Heart left ventricle (tissue), 16 donors: ENCODE results near the gene TLCD3A. TPM values are rescaled to one million over a fixed set of nuclear protein-coding genes. Genes with fewer than 3 reads are reported as not detected.
A peak's percentile ranks its signal among the peaks of the same experiment; 100 is the strongest.

Source experiments
- ATAC-seq, 4 donors: fragments of 200-7000 bp; cut with Tn5 transposase; one replicate each; pipeline ENCODE4 v1.9.1; 2020 to 2022; ENCODE audit warnings: moderate library complexity in 4 of 4, mild to moderate bottlenecking in 3 of 4, moderate number of reproducible peaks in 1 of 4
- DNase-seq, 5 donors: peaks; one replicate each; pipeline ENCODE4 v3.0.0-alpha.2; 2020
- H3K27ac ChIP-seq, 12 donors: fragments of 200-600 bp; sonication (generic) in 4 of 12; one replicate each; pipeline versions ENCODE4 v1.5.0 to v1.8.0; 2016 to 2022; ENCODE audit warnings: mild to moderate bottlenecking in 2 of 12
- H3K27me3 ChIP-seq, 9 donors: fragments of 200-600 bp; sonication (generic) in 2 of 9; one replicate each; pipeline versions ENCODE4 v1.5.1 to v1.8.0; 2016 to 2022; ENCODE audit warnings: mild to moderate bottlenecking in 3 of 9
- H3K36me3 ChIP-seq, 9 donors: fragments of 200-600 bp; sonication (generic) in 2 of 9; one replicate each; pipeline versions ENCODE4 v1.5.0 to v1.8.0; 2018 to 2022; ENCODE audit warnings: mild to moderate bottlenecking in 2 of 9
- H3K4me1 ChIP-seq, 12 donors: fragments of 200-600 bp; sonication (generic) in 4 of 12; one replicate each; pipeline versions ENCODE4 v1.5.0 to v1.8.0; 2016 to 2022; ENCODE audit warnings: mild to moderate bottlenecking in 3 of 12
- H3K4me3 ChIP-seq, 12 donors: fragments of 200-600 bp; sonication (generic) in 4 of 12; one replicate each; pipeline versions ENCODE4 v1.5.0 to v1.8.0; 2017 to 2022; ENCODE audit warnings: mild to moderate bottlenecking in 9 of 12, moderate library complexity in 4 of 12
- H3K9me3 ChIP-seq, 12 donors: fragments of 200-600 bp; sonication (generic) in 4 of 12; one replicate each; pipeline versions ENCODE4 v1.5.0 to v1.8.0; 2016 to 2022; ENCODE audit warnings: mild to moderate bottlenecking in 1 of 12
- POLR2A ChIP-seq, 2 donors: fragments of 450-650 bp; IDR thresholded peaks; one replicate each; pipeline ENCODE4 v1.6.1; 2017; ENCODE audit warnings: antibody characterized with exemption in 2 of 2, mild to moderate bottlenecking in 2 of 2, moderate library complexity in 2 of 2
- WGBS, 4 donors: extraction: QIAGEN DNeasy Blood & Tissue Kit in 2 of 4; methylation state at CpG; one replicate each; pipeline versions ENCODE4 v1.1.5 to v1.1.7; 2013 to 2018; 5-methylcytosine and 5-hydroxymethylcytosine counted together
- intact Hi-C, 10 donors: fragments of 100-400 bp; cut with DNase I; formaldehyde crosslinking; loops; one replicate each; pipeline versions ENCODE4 v1.11.1 to v1.14.2; 2022
- polyA plus RNA-seq, 2 donors: library from polyadenylated mRNA; stranded (reverse); fragments of 200-250 nt; gene quantifications; one replicate each; pipeline ENCODE4 v1.2.3, GENCODE V29; 2013
- total RNA-seq, 9 donors: library from RNA; depleted of rRNA in 2 of 9; stranded (reverse); fragments of >200 nt in 2 of 9; fragmentation: NEBNext Ultra II Directional in 3 of 9; extraction: Animal tissue kit (Norgen Biotek cat#: 25700) in 3 of 9; gene quantifications; one replicate each; pipeline versions ENCODE4 v1.1.0 to v1.2.4, GENCODE V29; 2016 to 2023
- TF ChIP-seq, protein P1 (sequence below), 12 donors: fragments of 200-600 bp; sonication (generic) in 4 of 12; IDR thresholded peaks; one replicate each; pipeline versions ENCODE4 v1.5.0 to v1.8.0; 2018 to 2022; ENCODE audit warnings: antibody characterized with exemption in 12 of 12, mild to moderate bottlenecking in 5 of 12
- donor health status: ischemic (EF 13 %, LVEDD 7.1; RV severe dilation, severe dysfunction).
- donor health status: healthy with polysubstance abuse.
- donor health status: DM: no; HTN: yes; CAD: no.
- donor health status: DM: no; HTN: no; CAD: no.
- donor health status: ischemic (EF 25% LVEDD 6.9; RV normal size, moderate dysfunction).
- donor health status: ischemic (EF 25% LVEDD 5.7; RV mildly dilated, moderate dysfunction).
- donor health status: healthy.
- donor health status: DM: yes; HTN: yes; CAD: no.
- donor health status: ischemic (EF 35%, LVEDD 5.7; RV mildly dilated, moderate dysfunction).
- donor health status: nonischemic (EF 11% LVEDD 7.7; RV severe dilation, severe dysfunction).
- donor health status: DM: yes; HTN: yes; CAD: no.
- donor health status: PGD.
- donor health status: ischemic (EF 29% LVEDD 5.4; RV normal size, mild dysfunction).
- donor health status: nonischemic (EF 23%, LVEDD 6.1; RV moderate dilation, normal function).

Gene TLCD3A
- total and polyA plus RNA-seq, 11 donors, result 0.76 to 4.7 (median 2.9) TPM

DNA sequence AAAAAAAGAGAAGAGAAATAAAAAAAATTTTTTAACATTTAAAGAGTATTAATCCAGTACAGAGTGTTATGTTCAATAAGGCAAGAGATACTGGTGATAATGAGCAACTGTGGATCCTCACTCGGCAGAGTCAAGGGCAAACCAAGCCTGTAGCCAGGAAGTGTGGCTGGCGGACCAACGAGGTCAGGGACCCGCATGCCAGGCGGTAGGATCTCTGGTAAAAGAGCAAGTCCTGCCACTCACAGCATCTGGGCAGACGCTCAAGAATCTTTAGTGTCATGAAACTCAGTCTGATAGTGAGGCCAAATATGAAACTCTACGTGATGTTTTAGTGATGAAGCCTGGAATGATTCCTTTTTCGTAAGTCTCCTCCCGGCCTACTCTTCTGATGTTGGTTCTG lies 28.0 kb downstream of the TLCD3A start:
- WGBS, 4 donors, result 48 to 59% (median 55%) methylated on average over 9 of the region's 9 CpGs
- H3K36me3 ChIP-seq, result peaks cover 0 to 83% (median 75%) of the 10 kb centered on the region in 9 donors
- no peaks in the 10 kb centered on the region for H3K9me3 ChIP-seq
- H3K27ac ChIP-seq, result peak overlapping the region; percentile 28 to 84 (median 68)
- ATAC-seq (peak; percentile 74 to 91 (median 80)), DNase-seq (peak; percentile 52 to 72 (median 68))
- no peak overlapping the region for H3K4me3 ChIP-seq
- H3K4me1 ChIP-seq, result peaks cover 0 to 23% (median 0%) of the 10 kb centered on the region in 12 donors
- TF ChIP-seq POLR2A (IDR thresholded peaks at IDR 0.05), result no peak
- TF ChIP-seq, protein P1, sequence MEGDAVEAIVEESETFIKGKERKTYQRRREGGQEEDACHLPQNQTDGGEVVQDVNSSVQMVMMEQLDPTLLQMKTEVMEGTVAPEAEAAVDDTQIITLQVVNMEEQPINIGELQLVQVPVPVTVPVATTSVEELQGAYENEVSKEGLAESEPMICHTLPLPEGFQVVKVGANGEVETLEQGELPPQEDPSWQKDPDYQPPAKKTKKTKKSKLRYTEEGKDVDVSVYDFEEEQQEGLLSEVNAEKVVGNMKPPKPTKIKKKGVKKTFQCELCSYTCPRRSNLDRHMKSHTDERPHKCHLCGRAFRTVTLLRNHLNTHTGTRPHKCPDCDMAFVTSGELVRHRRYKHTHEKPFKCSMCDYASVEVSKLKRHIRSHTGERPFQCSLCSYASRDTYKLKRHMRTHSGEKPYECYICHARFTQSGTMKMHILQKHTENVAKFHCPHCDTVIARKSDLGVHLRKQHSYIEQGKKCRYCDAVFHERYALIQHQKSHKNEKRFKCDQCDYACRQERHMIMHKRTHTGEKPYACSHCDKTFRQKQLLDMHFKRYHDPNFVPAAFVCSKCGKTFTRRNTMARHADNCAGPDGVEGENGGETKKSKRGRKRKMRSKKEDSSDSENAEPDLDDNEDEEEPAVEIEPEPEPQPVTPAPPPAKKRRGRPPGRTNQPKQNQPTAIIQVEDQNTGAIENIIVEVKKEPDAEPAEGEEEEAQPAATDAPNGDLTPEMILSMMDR (IDR thresholded peaks at IDR 0.05), result no peak
- intact Hi-C loops, result no loop called here
- no peaks in the 10 kb centered on the region for H3K27me3 ChIP-seq

DNA sequence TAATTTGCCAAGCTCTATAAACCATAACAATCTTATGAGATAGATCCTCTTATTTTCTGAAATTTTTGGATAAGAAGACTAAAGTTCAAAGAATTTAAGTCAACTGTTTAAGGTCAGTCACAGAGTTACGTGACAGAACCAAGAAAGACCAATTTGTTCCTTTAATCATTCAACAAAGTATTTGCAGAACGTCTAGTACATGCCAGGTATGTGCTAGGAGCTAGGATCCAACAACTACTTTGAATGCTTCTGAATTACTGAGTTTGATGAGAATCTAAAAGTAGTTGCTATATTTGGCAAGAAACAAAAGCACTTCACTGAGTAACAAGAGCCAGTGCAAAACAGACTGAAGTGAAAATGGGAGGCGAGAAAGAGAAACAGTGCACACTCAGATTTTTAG lies 34.7 kb downstream of the TLCD3A start:
- H3K4me3 ChIP-seq, result no peak overlapping the region
- peaks cover 0 to 85% (median 82%) of the 10 kb centered on the region in 9 donors for H3K36me3 ChIP-seq
- WGBS, 4 donors, result 51 to 67% (median 53%) methylated on average over 3 of the region's 3 CpGs

DNA sequence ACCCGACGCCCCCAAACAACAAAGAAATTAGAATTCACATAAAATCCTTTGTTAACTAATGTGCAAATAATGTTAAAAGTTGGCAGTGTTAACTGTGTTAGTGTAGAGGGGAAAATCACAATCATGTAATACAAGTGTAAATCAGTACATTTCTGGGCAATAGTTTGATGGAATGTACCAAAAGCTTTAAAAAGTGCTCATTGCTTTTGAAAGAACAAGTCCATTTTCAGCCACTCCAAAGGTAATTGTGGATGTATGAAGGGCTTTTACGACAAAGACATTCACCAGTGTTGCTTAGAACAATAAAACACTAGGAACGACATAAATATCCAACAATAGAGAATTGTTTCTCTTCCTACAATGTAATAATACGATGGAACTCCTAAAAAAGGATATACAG lies 40.6 kb downstream of the TLCD3A start:
- Histone ChIP-seq H3K27me3 (no peaks in the 10 kb centered on the region), H3K27ac (no peak overlapping the region), H3K9me3 (no peaks in the 10 kb centered on the region), H3K4me1 (no peaks in the 10 kb centered on the region), H3K36me3 (peaks cover 0 to 91% (median 85%) of the 10 kb centered on the region in 9 donors), H3K4me3 (no peak overlapping the region)
- intact Hi-C loops, result no loop called here
- TF ChIP-seq, protein P1 (IDR thresholded peaks at IDR 0.05), result no peak
- no peak for TF ChIP-seq POLR2A (IDR thresholded peaks at IDR 0.05)
- no peak for ATAC-seq
- 79 to 86% (median 86%) methylated on average over 5 of the region's 5 CpGs for WGBS, 4 donors
- no peak for DNase-seq

More for the DNA sequence above, 34.7 kb downstream of the TLCD3A start:
- no peak for TF ChIP-seq POLR2A (IDR thresholded peaks at IDR 0.05)
- TF ChIP-seq, protein P1 (IDR thresholded peaks at IDR 0.05), result no peak
- H3K9me3 ChIP-seq, result no peaks in the 10 kb centered on the region
- ATAC-seq, result peak in 1 of 4 donors; percentile 47
- peak overlapping the region in 2 of 12 donors; percentile 48 to 49 for H3K27ac ChIP-seq
- intact Hi-C loops, result no loop called here
- no peaks in the 10 kb centered on the region for H3K4me1 ChIP-seq
- DNase-seq, result no peak
- no peaks in the 10 kb centered on the region for H3K27me3 ChIP-seq

DNA sequence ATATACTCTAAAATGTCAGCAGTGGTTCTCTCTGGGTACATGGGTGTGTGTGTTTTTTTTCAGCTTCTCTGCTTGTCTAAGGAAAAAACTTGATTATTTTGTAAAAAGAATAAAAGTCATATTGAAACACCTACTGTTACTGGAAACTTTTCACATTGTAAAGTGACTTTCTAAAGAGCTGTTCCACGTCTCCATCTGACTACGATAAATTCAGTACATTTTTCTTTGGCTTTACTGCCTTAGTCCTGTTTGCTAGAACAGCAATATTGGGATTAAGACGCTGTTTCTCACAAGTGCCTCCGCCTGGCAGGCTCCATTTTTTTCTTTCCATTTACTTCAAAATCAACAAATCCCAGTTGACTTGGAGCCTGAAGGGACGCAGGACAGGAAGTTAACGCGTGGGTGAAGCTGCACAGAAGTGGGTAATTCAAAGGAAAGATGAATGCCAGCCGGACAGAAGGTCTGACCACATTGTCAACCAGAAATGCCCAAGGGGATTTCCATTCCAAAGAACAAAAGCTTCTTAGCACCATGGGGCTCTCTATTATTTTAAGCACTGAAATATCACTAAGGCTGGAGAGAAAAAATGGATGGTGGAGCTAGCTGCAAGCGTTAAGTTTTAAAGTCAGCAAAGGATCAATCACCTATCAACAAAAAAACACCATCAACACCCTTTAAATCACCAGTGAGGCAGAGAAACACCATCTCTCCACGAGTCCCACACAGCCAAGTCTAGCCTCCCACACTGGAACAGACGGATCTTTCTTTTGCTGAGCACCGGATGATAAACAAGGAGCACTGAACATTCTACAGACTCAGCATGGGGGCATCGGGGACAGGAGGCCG lies 41.3 kb downstream of the TLCD3A start:
- WGBS, 4 donors, result 76 to 81% (median 80%) methylated on average over 14 of the region's 14 CpGs
- no peak overlapping the region for H3K4me3 ChIP-seq
- no peak for TF ChIP-seq POLR2A (IDR thresholded peaks at IDR 0.05)
- TF ChIP-seq, protein P1 (IDR thresholded peaks at IDR 0.05), result no peak
- ATAC-seq (no peak), DNase-seq (no peak)
- intact Hi-C loops, result no loop called here
- H3K4me1 ChIP-seq, result no peaks in the 10 kb centered on the region
- H3K27ac ChIP-seq, result no peak overlapping the region
- H3K9me3 ChIP-seq, result no peaks in the 10 kb centered on the region
- H3K27me3 ChIP-seq, result no peaks in the 10 kb centered on the region
- H3K36me3 ChIP-seq, result peaks cover 0 to 98% (median 92%) of the 10 kb centered on the region in 9 donors
